B cell (primary cell): ENCODE results near the gene ITGB1. TPM values are rescaled to one million over a fixed set of nuclear protein-coding genes. Genes with fewer than 3 reads are reported as not detected.

Experiments used
- ATAC-seq: fragments of 200-7000 bp; cut with Tn5 transposase; one replicate; pipeline ENCODE4 v1.10.0; 2021; ENCODE audit warnings: low read depth, mild to moderate bottlenecking, moderate number of reproducible peaks, moderate library complexity
- CTCF ChIA-PET: fragments of 350-600 bp; sonication (Branson Sonifier 250); formaldehyde crosslinking; loops from one replicate; lab custom pipeline; 2021; ENCODE audit warnings: antibody characterized with exemption, inconsistent platforms; lab: Charles Lee
- POLR2A ChIA-PET: fragments of 350-600 bp; sonication (Branson Sonifier 250); formaldehyde crosslinking; loops from one replicate; lab custom pipeline; 2021; ENCODE audit warnings: antibody characterized with exemption; lab: Charles Lee
- DNase-seq: peaks from one replicate; pipeline ENCODE4 v3.0.0; 2013
- H2AFZ ChIP-seq: 2 replicates; pipeline ENCODE4 v1.6.1; 2012; ENCODE audit warnings: mild to moderate bottlenecking, low read depth, low read length; ENCODE audit not compliant: insufficient read depth, poor library complexity, severe bottlenecking
- H3K27ac ChIP-seq, 2 donors: 1 replicate in 1 of 2; 2 replicates in 1 of 2; pipeline ENCODE4 v1.5.1; 2012 to 2013; ENCODE audit warnings: low read length in 2 of 2, mild to moderate bottlenecking in 2 of 2, moderate library complexity in 1 of 2
- H3K27me3 ChIP-seq, 4 experiments: fragments of 200-600 bp in 1 of 4; sonication (generic) in 1 of 4; replicated peaks in 1 of 4; 1 replicate in 2 of 4; 2 replicates in 2 of 4; pipeline versions ENCODE4 v1.6.1 to v1.7.0; 2013 to 2016; ENCODE audit warnings: low read length in 3 of 4, mild to moderate bottlenecking in 2 of 4, mixed read lengths in 1 of 4, moderate library complexity in 1 of 4; ENCODE audit not compliant: insufficient read depth in 4 of 4, control insufficient read depth in 3 of 4; ENCODE audit errors: control extremely low read depth in 1 of 4
- H3K36me3 ChIP-seq, 2 experiments: replicated peaks in 1 of 2; 1 replicate in 1 of 2; 2 replicates in 1 of 2; pipeline versions ENCODE4 v1.6.1 to v1.7.1; 2013; ENCODE audit warnings: low read length in 1 of 2; ENCODE audit not compliant: insufficient read depth in 2 of 2, control insufficient read depth in 1 of 2; ENCODE audit errors: control extremely low read depth in 1 of 2, extremely low read depth in 1 of 2
- H3K4me1 ChIP-seq, 2 donors: fragments of 200-600 bp in 1 of 2; sonication (generic) in 1 of 2; 1 replicate in 1 of 2; 2 replicates in 1 of 2; pipeline versions ENCODE4 v1.5.1 to v1.6.1; 2013 to 2017; ENCODE audit warnings: low read length in 2 of 2; ENCODE audit not compliant: control insufficient read depth in 2 of 2, insufficient read depth in 2 of 2
- H3K4me2 ChIP-seq: replicated peaks from 2 replicates; pipeline ENCODE3; 2012; ENCODE audit warnings: mild to moderate bottlenecking, low read depth, low read length; ENCODE audit not compliant: poor library complexity, severe bottlenecking
- H3K4me3 ChIP-seq, 5 experiments: fragments of 200-600 bp in 1 of 5; sonication (generic) in 1 of 5; 1 replicate in 3 of 5; 2 replicates in 2 of 5; pipeline versions ENCODE4 v1.5.1 to v1.7.0; 2011 to 2016; ENCODE audit warnings: low read length in 4 of 5, mild to moderate bottlenecking in 4 of 5, low read depth in 2 of 5, control low read depth in 1 of 5, moderate library complexity in 1 of 5; ENCODE audit not compliant: insufficient read depth in 1 of 5; ENCODE audit errors: control extremely low read depth in 1 of 5, extremely low read depth in 1 of 5
- H3K79me2 ChIP-seq: fragments of 200-600 bp; sonication (generic); one replicate; pipeline ENCODE4 v1.6.0; 2016; ENCODE audit warnings: low read length; ENCODE audit not compliant: control insufficient read depth, insufficient read depth
- H3K9ac ChIP-seq: fragments of 200-600 bp; sonication (generic); 2 replicates; pipeline ENCODE4 v1.6.1; 2017; ENCODE audit warnings: mild to moderate bottlenecking, low read length, moderate library complexity
- H3K9me3 ChIP-seq, 3 donors: one replicate each; pipeline versions ENCODE4 v1.6.1 to v1.7.1; 2013; ENCODE audit warnings: low read length in 2 of 3; ENCODE audit not compliant: control insufficient read depth in 2 of 3, insufficient read depth in 1 of 3; ENCODE audit errors: control extremely low read depth in 1 of 3
- H4K20me1 ChIP-seq: 2 replicates; pipeline ENCODE4 v1.6.0; 2012; ENCODE audit warnings: mild to moderate bottlenecking, low read length; ENCODE audit not compliant: insufficient read depth, control insufficient read depth, poor library complexity, severe bottlenecking
- H3K27ac Mint-ChIP-seq: one replicate; pipeline ENCODE4 v1.8.0; 2021; ENCODE audit warnings: mixed read lengths
- H3K27me3 Mint-ChIP-seq: one replicate; pipeline ENCODE4 v1.8.0; 2021; ENCODE audit warnings: mixed read lengths
- H3K4me1 Mint-ChIP-seq: one replicate; pipeline ENCODE4 v1.8.0; 2021; ENCODE audit warnings: mixed read lengths
- H3K4me3 Mint-ChIP-seq: one replicate; pipeline ENCODE4 v1.8.0; 2021; ENCODE audit warnings: mixed read lengths
- H3K9me3 Mint-ChIP-seq: one replicate; pipeline ENCODE4 v1.8.0; 2022; ENCODE audit warnings: mixed read lengths; ENCODE audit not compliant: insufficient read depth
- CTCF ChIP-seq: fragments of 200-600 bp; IDR thresholded peaks from one replicate; pipeline ENCODE4 v1.8.0; 2022; ENCODE audit warnings: antibody characterized with exemption, mild to moderate bottlenecking
- EZH2 ChIP-seq: IDR thresholded peaks from 2 replicates; pipeline ENCODE4 v1.6.1; 2012; ENCODE audit warnings: borderline replicate concordance, low read depth, mild to moderate bottlenecking, moderate library complexity, low read length; ENCODE audit not compliant: insufficient read depth, poor library complexity, severe bottlenecking
- WGBS: methylation state at CpG from one replicate; pipeline ENCODE4 v1.1.5; 2013; ENCODE audit warnings: missing lambda C conversion rate; ENCODE audit not compliant: insufficient coverage; 5-methylcytosine and 5-hydroxymethylcytosine counted together
- intact Hi-C: fragments of 100-400 bp; cut with micrococcal nuclease; formaldehyde crosslinking; loops from one replicate; pipeline ENCODE4 v1.10.0; 2022
- polyA plus RNA-seq: library from polyadenylated mRNA; depleted of rRNA; stranded (reverse); fragments of >200 nt; gene quantifications from 2 replicates; pipeline ENCODE4 v1.2.3, GENCODE V29; 2012
- total RNA-seq, 2 donors: library from RNA; stranded (reverse); fragments of 120-200 nt in 1 of 2; gene quantifications; 1 replicate in 1 of 2; 2 replicates in 1 of 2; pipeline versions ENCODE4 v1.2.3 to v1.2.4, GENCODE V29; 2013 to 2022

The ITGB1 gene
- total and polyA plus RNA-seq, 2 donors (not counting 1 experiment from before 2014, with no cell fraction given), result 30.8 to 128 TPM

- Histone ChIP-seq H3K4me1 (peaks cover 27 to 35% of the 10 kb centered on the region in 2 donors), H3K4me2 (peak overlapping the region; percentile 42), H3K9ac (peak overlapping the region; percentile 14), H3K27me3 (no peaks in the 10 kb centered on the region), H3K79me2 (peaks cover 11% of the 10 kb centered on the region), H3K27ac (peak overlapping the region; percentile 51 to 59), H3K4me3 (no peak overlapping the region), H4K20me1 (peaks cover 4% of the 10 kb centered on the region), H3K36me3 (no peaks in the 10 kb centered on the region), H3K9me3 (no peaks in the 10 kb centered on the region), H2AFZ (no peak overlapping the region)
- ChIA-PET POLR2A (no interaction called here), CTCF (interaction anchor here (1.0 to 1.4 kb wide), 4 partner anchors 19 to 155 kb away, joined by 3 to 5 read pairs (median 4); no protein-coding TSS in a partner anchor)
- DNase-seq (peak; percentile 60), ATAC-seq (peak; percentile 6)
- H3K27ac Mint-ChIP-seq, result peak overlapping the region; percentile 89
- H3K4me1 Mint-ChIP-seq, result peaks cover 40% of the 10 kb centered on the region
- H3K27me3 Mint-ChIP-seq, result no peaks in the 10 kb centered on the region
- H3K9me3 Mint-ChIP-seq, result peaks cover 2% of the 10 kb centered on the region
- peak overlapping the region; percentile 65 for H3K4me3 Mint-ChIP-seq
- intact Hi-C loops, result loop anchor here (10.0 kb wide), 1 partner anchor 907 kb away; the partner anchor contains the start of gene KIF5B
- TF ChIP-seq CTCF, result no peak
- no peak for TF ChIP-seq EZH2
- WGBS, result no CpG with 5 or more reads among the region's 5 CpGs
These were observed 3.4 kb upstream of the ITGB1 start for GRCh38 chr10:32961343-32961894.

- 81% methylated on average over 2 of the region's 4 CpGs for WGBS
- DNase-seq (peak; percentile 45), ATAC-seq (no peak)
- H3K79me2 ChIP-seq, result peaks cover 23% of the 10 kb centered on the region
- H3K9me3 ChIP-seq, result no peaks in the 10 kb centered on the region
- peak overlapping the region in 1 of 2 donors; percentile 13 for H3K27ac ChIP-seq
- no peaks in the 10 kb centered on the region for H3K36me3 ChIP-seq
- H4K20me1 ChIP-seq, result peaks cover 6% of the 10 kb centered on the region
- no peaks in the 10 kb centered on the region for H3K27me3 ChIP-seq
- peak overlapping the region in 3 of 5 experiments; percentile 90 to 95 (median 93) for H3K4me3 ChIP-seq
- CTCF ChIA-PET, result interaction anchor here (1.1 to 1.3 kb wide), 4 partner anchors 20 to 196 kb away, joined by 3 to 6 read pairs (median 3); no protein-coding TSS in a partner anchor
- peaks cover 27 to 35% of the 10 kb centered on the region in 2 donors for H3K4me1 ChIP-seq
- Mint-ChIP-seq H3K27me3 (no peaks in the 10 kb centered on the region), H3K9me3 (no peaks in the 10 kb centered on the region), H3K4me3 (peak overlapping the region; percentile 94), H3K4me1 (peaks cover 48% of the 10 kb centered on the region), H3K27ac (peak overlapping the region; percentile 93)
- intact Hi-C loops, result loop anchor here (10.0 kb wide), 1 partner anchor 905 kb away; the partner anchor contains the start of gene KIF5B
- TF ChIP-seq EZH2 (no peak), CTCF (no peak)
- POLR2A ChIA-PET, result no interaction called here
- H3K4me2 ChIP-seq, result peak overlapping the region; percentile 93
- H3K9ac ChIP-seq, result peak overlapping the region; percentile 91
- H2AFZ ChIP-seq, result peak overlapping the region; percentile 92
These were observed 2.0 kb upstream of the ITGB1 start for GRCh38 chr10:32960022-32960421.
